Measurements from ENCODE around the gene MYRFL.

MYRFL gene

GRCh38 chr12:69910694-69911093 lies 85.7 kb downstream of the MYRFL start:
- Histone ChIP-seq H3K36me3 (ENCODE audit: control insufficient read depth, insufficient read depth, low read length) (no peaks in the 10 kb centered on the region), H3K27ac (ENCODE audit: low read depth, low read length) (no peak overlapping the region), H3K9me3 (ENCODE audit: control insufficient read depth, insufficient read depth, low read length) (no peaks in the 10 kb centered on the region), H3K4me1 (ENCODE audit: control insufficient read depth, insufficient read depth, low read length) (peaks cover 5% of the 10 kb centered on the region; the same call in 1 of the 2 replicates), H3K9ac (ENCODE audit: low read depth, low read length) (no peak overlapping the region), H3K27me3 (ENCODE audit: control insufficient read depth, insufficient read depth, low read length) (no peaks in the 10 kb centered on the region), H3K4me3 (ENCODE audit: low read depth, low read length) (no peak overlapping the region)

DNA sequence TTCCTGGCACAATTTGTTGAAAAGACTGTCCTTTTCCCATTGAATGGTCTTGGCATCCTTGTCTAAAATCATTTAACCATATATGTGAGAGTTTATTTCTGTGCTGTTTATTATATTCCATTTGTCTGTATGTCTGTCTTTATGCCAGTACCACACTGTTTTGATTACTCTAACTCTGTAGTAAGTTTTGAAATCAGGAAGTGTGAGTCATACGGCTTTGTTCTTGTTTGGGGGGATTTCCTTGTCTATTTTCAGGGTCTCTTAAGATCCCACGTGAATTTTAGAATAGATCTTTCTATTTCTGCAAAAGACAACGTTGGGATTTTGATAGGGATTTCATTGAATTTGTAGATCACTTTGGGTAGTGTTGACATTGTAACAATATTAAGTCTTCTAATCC lies 88.5 kb downstream of the MYRFL start:
- Histone ChIP-seq H3K9me3 (ENCODE audit: control insufficient read depth, insufficient read depth, low read length) (peaks cover 6% of the 10 kb centered on the region; the same call in 1 of the 2 replicates), H3K9ac (ENCODE audit: low read depth, low read length) (no peak overlapping the region), H3K4me1 (ENCODE audit: control insufficient read depth, insufficient read depth, low read length) (peaks cover 10% of the 10 kb centered on the region; the same call in 1 of the 2 replicates), H3K4me3 (ENCODE audit: low read depth, low read length) (no peak overlapping the region), H3K27me3 (ENCODE audit: control insufficient read depth, insufficient read depth, low read length) (no peaks in the 10 kb centered on the region), H3K36me3 (ENCODE audit: control insufficient read depth, insufficient read depth, low read length) (no peaks in the 10 kb centered on the region), H3K27ac (ENCODE audit: low read depth, low read length) (no peak overlapping the region)

GRCh38 chr12:69915964-69916363 lies 90.9 kb downstream of the MYRFL start:
- H3K4me1 ChIP-seq (ENCODE audit: control insufficient read depth, insufficient read depth, low read length) = peaks cover 5% of the 10 kb centered on the region; the same call in 1 of the 2 replicates
- H3K36me3 ChIP-seq (ENCODE audit: control insufficient read depth, insufficient read depth, low read length) = no peaks in the 10 kb centered on the region
- no peak overlapping the region for H3K9ac ChIP-seq (ENCODE audit: low read depth, low read length)
- H3K4me3 ChIP-seq (ENCODE audit: low read depth, low read length) = no peak overlapping the region
- peaks cover 6% of the 10 kb centered on the region; the same call in 1 of the 2 replicates for H3K9me3 ChIP-seq (ENCODE audit: control insufficient read depth, insufficient read depth, low read length)
- no peaks in the 10 kb centered on the region for H3K27me3 ChIP-seq (ENCODE audit: control insufficient read depth, insufficient read depth, low read length)
- H3K27ac ChIP-seq (ENCODE audit: low read depth, low read length) = no peak overlapping the region

DNA sequence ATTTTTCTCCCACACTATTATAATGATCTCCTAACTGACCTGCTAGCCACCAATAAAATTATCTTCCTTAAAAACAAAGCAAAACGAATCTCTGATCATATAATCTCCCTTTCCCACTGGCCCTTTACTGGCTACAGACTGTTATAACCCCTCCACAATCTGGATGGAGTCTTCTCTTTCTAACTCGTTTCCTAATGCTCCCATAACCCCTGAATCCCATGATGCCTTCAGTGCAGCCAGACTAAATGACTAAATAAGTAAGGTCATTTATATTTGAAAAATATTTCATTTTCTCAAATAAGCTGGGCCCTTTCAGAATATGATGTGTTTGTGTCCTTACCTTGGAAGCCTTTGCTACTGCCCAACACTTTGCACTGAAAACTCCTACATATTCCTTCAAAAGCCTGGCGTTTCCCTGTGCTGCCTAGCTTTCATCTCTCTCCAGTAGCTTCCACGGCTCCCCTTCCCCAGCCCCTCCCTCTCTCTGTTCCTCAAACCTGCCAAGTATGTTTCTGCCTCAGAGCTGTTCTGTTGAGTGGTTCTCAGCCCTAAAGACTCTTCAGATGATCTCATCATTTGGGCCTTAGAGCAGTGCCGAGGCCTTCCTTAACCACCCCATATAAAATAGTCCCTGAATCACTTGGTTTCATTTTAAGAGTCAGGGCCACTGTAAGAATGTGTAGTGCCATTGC lies 91.7 kb downstream of the MYRFL start:
- Histone ChIP-seq H3K4me1 (ENCODE audit: control insufficient read depth, insufficient read depth, low read length) (peaks cover 4% of the 10 kb centered on the region; the same call in 1 of the 2 replicates), H3K9ac (ENCODE audit: low read depth, low read length) (no peak overlapping the region), H3K4me3 (ENCODE audit: low read depth, low read length) (no peak overlapping the region)

GRCh38 chr12:69918287-69918686 lies 93.3 kb downstream of the MYRFL start:
- no peak overlapping the region for H3K9ac ChIP-seq (ENCODE audit: low read depth, low read length)

More for the DNA sequence above, 91.7 kb downstream of the MYRFL start:
- Histone ChIP-seq H3K27ac (ENCODE audit: low read depth, low read length) (no peak overlapping the region), H3K27me3 (ENCODE audit: control insufficient read depth, insufficient read depth, low read length) (no peaks in the 10 kb centered on the region), H3K36me3 (ENCODE audit: control insufficient read depth, insufficient read depth, low read length) (no peaks in the 10 kb centered on the region), H3K9me3 (ENCODE audit: control insufficient read depth, insufficient read depth, low read length) (peaks cover 6% of the 10 kb centered on the region; the same call in 1 of the 2 replicates)

GRCh38 chr12:69919495-69919894 lies 94.5 kb downstream of the MYRFL start:
- H3K36me3 ChIP-seq (ENCODE audit: control insufficient read depth, insufficient read depth, low read length) = no peaks in the 10 kb centered on the region
- H3K9ac ChIP-seq (ENCODE audit: low read depth, low read length) = no peak overlapping the region
- peaks cover 6% of the 10 kb centered on the region; the same call in 1 of the 2 replicates for H3K9me3 ChIP-seq (ENCODE audit: control insufficient read depth, insufficient read depth, low read length)
- H3K4me1 ChIP-seq (ENCODE audit: control insufficient read depth, insufficient read depth, low read length) = peaks cover 7% of the 10 kb centered on the region
- H3K27ac ChIP-seq (ENCODE audit: low read depth, low read length) = no peak overlapping the region
- H3K4me3 ChIP-seq (ENCODE audit: low read depth, low read length) = no peak overlapping the region
- H3K27me3 ChIP-seq (ENCODE audit: control insufficient read depth, insufficient read depth, low read length) = no peaks in the 10 kb centered on the region

More at GRCh38 chr12:69918287-69918686, 93.3 kb downstream of the MYRFL start:
- Histone ChIP-seq H3K27me3 (ENCODE audit: control insufficient read depth, insufficient read depth, low read length) (no peaks in the 10 kb centered on the region), H3K36me3 (ENCODE audit: control insufficient read depth, insufficient read depth, low read length) (no peaks in the 10 kb centered on the region), H3K9me3 (ENCODE audit: control insufficient read depth, insufficient read depth, low read length) (peaks cover 6% of the 10 kb centered on the region; the same call in 1 of the 2 replicates), H3K4me3 (ENCODE audit: low read depth, low read length) (no peak overlapping the region), H3K4me1 (ENCODE audit: control insufficient read depth, insufficient read depth, low read length) (peaks cover 7% of the 10 kb centered on the region), H3K27ac (ENCODE audit: low read depth, low read length) (no peak overlapping the region)

GRCh38 chr12:69921831-69922230 lies 96.8 kb downstream of the MYRFL start:
- peaks cover 6% of the 10 kb centered on the region; the same call in 1 of the 2 replicates for H3K9me3 ChIP-seq (ENCODE audit: control insufficient read depth, insufficient read depth, low read length)
- no peak overlapping the region for H3K4me3 ChIP-seq (ENCODE audit: low read depth, low read length)
- no peaks in the 10 kb centered on the region for H3K36me3 ChIP-seq (ENCODE audit: control insufficient read depth, insufficient read depth, low read length)
- H3K27ac ChIP-seq (ENCODE audit: low read depth, low read length) = no peak overlapping the region
- no peak overlapping the region for H3K9ac ChIP-seq (ENCODE audit: low read depth, low read length)
- H3K4me1 ChIP-seq (ENCODE audit: control insufficient read depth, insufficient read depth, low read length) = peaks cover 12% of the 10 kb centered on the region
- H3K27me3 ChIP-seq (ENCODE audit: control insufficient read depth, insufficient read depth, low read length) = no peaks in the 10 kb centered on the region

- no peaks in the 10 kb centered on the region for H3K36me3 ChIP-seq (ENCODE audit: control insufficient read depth, insufficient read depth, low read length)
- H3K9ac ChIP-seq (ENCODE audit: low read depth, low read length) = no peak overlapping the region
- H3K4me3 ChIP-seq (ENCODE audit: low read depth, low read length) = no peak overlapping the region
- peaks cover 5% of the 10 kb centered on the region; the same call in 1 of the 2 replicates for H3K9me3 ChIP-seq (ENCODE audit: control insufficient read depth, insufficient read depth, low read length)
- H3K27me3 ChIP-seq (ENCODE audit: control insufficient read depth, insufficient read depth, low read length) = no peaks in the 10 kb centered on the region
- peaks cover 17% of the 10 kb centered on the region for H3K4me1 ChIP-seq (ENCODE audit: control insufficient read depth, insufficient read depth, low read length)
- H3K27ac ChIP-seq (ENCODE audit: low read depth, low read length) = no peak overlapping the region
These were observed 98.0 kb downstream of the MYRFL start for GRCh38 chr12:69922999-69923398.

DNA sequence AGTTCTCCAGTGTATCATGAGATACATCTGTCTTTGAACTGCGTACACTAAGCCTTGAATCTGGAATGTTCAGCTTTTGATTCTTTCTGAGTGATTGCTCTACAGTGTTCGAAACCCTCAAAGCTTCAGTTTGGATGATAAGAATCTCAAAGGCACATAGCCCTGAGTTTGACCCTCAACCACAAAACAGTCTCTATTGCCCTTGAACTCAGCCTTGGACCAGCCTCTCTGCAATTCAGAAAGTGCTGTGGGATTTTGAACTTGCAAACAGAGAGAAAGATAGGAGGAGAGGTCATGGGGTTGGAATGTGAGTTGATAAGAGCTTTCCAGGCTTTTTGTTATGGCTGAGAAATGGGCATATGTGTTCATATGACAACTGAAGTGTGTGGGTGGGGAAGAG lies 100.3 kb downstream of the MYRFL start:
- peaks cover 19% of the 10 kb centered on the region for H3K4me1 ChIP-seq (ENCODE audit: control insufficient read depth, insufficient read depth, low read length)
- H3K27me3 ChIP-seq (ENCODE audit: control insufficient read depth, insufficient read depth, low read length) = no peaks in the 10 kb centered on the region
- no peaks in the 10 kb centered on the region for H3K9me3 ChIP-seq (ENCODE audit: control insufficient read depth, insufficient read depth, low read length)
- H3K27ac ChIP-seq (ENCODE audit: low read depth, low read length) = no peak overlapping the region
- no peak overlapping the region for H3K9ac ChIP-seq (ENCODE audit: low read depth, low read length)
- H3K36me3 ChIP-seq (ENCODE audit: control insufficient read depth, insufficient read depth, low read length) = no peaks in the 10 kb centered on the region
- no peak overlapping the region for H3K4me3 ChIP-seq (ENCODE audit: low read depth, low read length)

DNA sequence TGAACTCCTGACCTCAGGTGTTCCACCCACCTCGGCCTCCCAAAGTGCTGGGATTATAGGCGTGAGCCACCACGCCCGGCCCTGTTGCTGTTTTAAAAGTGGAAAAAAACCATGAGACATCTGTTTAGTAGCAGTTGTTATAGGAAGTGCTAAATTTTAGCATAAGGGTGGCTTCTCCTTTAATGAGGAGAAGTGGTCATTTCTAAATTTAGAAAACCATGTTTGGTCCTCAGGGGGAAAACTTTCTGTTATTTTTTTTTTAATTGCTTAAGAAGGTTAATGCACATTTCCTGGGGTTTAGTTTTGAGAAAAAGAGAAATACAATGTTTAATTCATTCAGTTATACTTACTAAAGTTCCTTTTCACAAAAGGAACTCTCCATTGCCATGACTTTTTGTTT lies 102.1 kb downstream of the MYRFL start:
- peaks cover 34% of the 10 kb centered on the region for H3K4me1 ChIP-seq (ENCODE audit: control insufficient read depth, insufficient read depth, low read length)
- no peak overlapping the region for H3K4me3 ChIP-seq (ENCODE audit: low read depth, low read length)
- H3K36me3 ChIP-seq (ENCODE audit: control insufficient read depth, insufficient read depth, low read length) = no peaks in the 10 kb centered on the region
- H3K27me3 ChIP-seq (ENCODE audit: control insufficient read depth, insufficient read depth, low read length) = no peaks in the 10 kb centered on the region
- no peak overlapping the region for H3K9ac ChIP-seq (ENCODE audit: low read depth, low read length)
- no peaks in the 10 kb centered on the region for H3K9me3 ChIP-seq (ENCODE audit: control insufficient read depth, insufficient read depth, low read length)
- H3K27ac ChIP-seq (ENCODE audit: low read depth, low read length) = no peak overlapping the region

GRCh38 chr12:69929125-69929524 lies 104.1 kb downstream of the MYRFL start:
- H3K9me3 ChIP-seq (ENCODE audit: control insufficient read depth, insufficient read depth, low read length) = no peaks in the 10 kb centered on the region
- H3K27ac ChIP-seq (ENCODE audit: low read depth, low read length) = no peak overlapping the region
- peaks cover 50% of the 10 kb centered on the region for H3K4me1 ChIP-seq (ENCODE audit: control insufficient read depth, insufficient read depth, low read length)
- H3K27me3 ChIP-seq (ENCODE audit: control insufficient read depth, insufficient read depth, low read length) = no peaks in the 10 kb centered on the region
- no peak overlapping the region for H3K9ac ChIP-seq (ENCODE audit: low read depth, low read length)
- H3K36me3 ChIP-seq (ENCODE audit: control insufficient read depth, insufficient read depth, low read length) = no peaks in the 10 kb centered on the region
- no peak overlapping the region for H3K4me3 ChIP-seq (ENCODE audit: low read depth, low read length)

Measured in HUES48 (cell line).